Measurements from ENCODE around the gene MKLN1.
A peak's percentile ranks its signal among the peaks of the same experiment; 100 is the strongest.
"Not testable (repeated sequence)": the region's sequence is repeated elsewhere in the genome, so short reads cannot be mapped to it uniquely, and the experiment has no call there.

MKLN1 gene

DNA sequence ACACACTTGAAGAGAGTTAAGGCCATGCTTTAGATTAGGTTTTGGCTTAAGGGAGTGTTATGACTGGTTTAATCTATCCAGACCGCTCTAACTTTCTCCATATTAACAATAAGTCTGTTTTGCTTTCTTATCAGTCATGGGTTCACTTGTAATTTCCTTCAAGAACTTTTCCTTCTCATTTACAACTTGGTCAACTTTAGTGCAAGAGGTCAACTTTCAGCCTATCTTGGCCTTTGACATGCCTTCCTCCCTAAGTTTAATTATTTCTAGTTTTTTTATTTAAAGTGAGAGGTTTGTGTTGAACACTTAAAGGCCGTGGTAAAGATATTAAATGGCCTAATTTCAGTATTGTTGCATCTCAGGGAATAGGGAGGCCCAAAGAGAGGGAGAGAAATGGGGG, 75.6 kb downstream of the MKLN1 start:
- no peak for DNase-seq

DNA sequence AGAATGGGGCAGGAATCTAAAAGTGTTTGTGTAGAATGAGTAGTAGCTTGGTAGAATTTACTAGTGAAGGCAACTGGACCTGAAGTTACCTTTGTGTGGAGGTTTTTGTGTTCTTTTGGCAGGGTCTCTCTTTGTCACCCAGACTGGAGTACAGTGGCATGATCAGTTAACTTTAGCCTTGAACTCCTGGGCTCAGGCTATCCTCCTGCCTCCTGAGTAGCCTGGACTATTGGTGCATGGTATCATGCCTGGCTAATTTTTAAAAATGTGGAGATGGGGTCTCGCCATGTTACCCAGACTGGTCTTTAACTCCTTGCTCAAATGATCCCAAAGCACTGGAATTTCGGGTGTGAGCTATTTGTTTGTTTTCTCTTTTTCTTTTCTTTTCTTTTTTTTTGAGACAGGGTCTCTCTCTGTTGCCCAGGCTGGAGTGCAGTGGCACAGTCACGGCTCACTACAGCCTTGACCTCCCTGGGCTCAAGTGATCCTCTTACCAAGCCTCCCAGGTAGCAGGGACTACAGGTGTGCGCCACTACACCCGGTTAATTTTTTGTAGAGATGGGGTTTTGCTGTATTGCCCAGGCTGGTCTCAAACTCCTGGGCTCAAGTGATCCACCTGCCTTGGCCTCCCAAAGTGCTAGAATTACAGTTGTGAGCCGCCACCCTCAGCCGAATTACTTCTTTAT, 76.7 kb downstream of the MKLN1 start:
- no peak for DNase-seq

DNA sequence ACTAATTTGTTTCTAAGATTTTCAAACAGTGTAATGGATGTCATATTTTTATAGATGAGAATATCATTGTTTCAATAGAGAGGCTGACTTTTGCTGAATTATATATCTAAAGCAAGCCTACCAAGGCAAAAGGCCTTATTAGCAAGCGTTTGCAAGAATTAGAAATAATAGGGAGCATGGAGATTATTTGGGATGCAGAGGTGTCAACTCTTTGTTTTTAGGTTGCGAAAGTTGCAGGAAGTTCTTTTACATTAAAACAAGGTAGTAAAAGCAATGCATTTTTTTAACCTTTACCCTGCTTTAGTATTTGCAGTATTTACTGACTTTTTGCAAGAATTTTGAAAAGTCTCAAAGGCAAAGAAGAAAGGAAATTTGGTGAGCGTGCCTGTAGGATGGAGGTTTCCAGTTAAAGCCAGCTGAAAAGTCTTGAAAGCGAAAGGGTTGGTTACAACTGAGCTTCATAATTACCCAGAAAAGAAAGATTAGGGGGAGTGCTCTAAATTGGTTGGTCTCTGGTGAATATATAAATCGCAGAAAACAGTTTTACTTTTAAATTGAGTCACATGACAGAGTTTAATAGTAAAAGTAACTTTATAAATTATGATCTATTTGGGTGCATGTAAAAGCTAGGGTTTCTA, 81.6 kb downstream of the MKLN1 start:
- no peak for DNase-seq

DNA sequence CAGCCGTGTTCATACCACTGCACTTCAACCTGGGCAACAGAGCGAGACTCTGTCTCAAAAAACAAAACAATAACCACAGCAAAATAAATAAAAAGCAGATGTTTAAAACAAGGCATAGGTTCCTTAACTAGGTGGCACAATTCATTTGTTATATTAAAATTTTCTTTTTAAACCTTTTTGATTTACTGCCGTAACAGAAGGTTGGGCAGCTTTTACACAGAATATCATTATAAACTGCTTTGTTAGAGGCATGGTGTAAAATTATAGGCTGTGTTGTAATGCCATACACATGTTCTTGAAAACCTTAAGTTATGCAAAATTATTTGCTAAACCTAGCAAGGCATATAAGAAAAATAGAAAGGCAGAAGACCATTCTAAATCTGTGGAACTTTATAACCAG, 84.4 kb downstream of the MKLN1 start:
- no peak for DNase-seq

DNA sequence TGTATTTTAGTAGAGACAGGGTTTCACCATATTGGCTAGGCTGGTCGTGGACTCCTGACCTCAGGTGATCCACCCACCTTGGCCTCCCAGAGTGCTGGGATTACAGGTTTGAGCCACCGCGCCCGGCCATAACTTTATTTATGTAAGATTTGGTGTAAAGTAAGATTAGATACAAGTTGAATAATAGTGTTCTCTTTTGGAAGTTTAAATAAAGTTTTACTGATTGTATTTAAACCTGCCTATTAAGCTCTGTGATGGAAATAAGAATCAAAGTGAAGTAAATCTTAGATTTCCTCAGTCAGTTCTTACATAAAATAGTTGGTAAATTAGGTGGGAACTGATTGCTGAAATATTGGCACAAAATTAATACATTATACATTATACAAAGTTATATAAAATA, 86.0 kb downstream of the MKLN1 start:
- no peak for DNase-seq

DNA sequence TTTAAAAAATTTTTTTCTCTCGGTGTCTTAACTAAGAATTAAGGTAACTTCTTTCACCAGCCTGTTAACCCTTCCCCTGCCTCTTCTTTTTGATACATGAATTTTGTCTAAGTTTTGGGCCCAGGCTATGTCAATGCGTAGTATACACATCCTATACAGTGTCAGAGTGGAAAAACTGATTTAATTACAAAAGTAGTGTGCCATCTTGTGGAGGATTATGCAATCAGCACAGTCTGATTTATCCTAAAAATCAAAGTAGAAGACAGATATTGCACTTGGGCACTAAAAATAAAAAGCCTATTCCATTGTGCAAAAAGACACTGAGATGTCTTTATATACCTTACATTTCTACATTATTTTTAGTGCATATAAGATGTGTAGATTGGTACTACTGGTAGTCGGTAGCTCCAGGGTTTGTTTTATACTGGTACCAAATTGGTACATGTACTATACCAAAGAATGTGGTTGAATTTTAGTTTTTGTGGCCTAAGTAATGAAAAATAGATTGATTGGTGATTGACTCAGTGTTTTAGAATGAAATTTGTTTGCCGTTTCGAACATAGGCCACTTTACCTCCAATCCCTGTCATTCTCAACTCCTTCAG, 96.6 kb downstream of the MKLN1 start:
- DNase-seq = peak; percentile 53

DNA sequence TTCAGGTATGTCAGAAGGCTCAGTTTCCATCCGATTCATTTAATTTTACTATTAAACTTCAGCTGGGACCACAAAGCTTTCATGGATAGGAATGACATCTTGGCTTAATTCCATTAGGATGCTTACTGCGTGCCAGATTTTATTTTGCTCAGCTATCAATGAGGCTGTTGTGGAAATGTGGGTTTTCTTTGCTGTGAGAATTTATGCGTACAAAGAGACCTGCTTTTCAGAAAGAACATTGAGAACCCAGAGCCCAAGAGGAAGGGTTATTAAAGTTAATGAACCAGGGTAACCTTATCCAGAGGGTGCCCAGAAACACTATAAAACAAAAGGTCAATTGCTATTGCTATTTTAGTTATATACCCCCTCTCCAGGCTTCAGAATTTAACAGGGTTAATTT, 98.3 kb downstream of the MKLN1 start:
- no peak for DNase-seq

DNA sequence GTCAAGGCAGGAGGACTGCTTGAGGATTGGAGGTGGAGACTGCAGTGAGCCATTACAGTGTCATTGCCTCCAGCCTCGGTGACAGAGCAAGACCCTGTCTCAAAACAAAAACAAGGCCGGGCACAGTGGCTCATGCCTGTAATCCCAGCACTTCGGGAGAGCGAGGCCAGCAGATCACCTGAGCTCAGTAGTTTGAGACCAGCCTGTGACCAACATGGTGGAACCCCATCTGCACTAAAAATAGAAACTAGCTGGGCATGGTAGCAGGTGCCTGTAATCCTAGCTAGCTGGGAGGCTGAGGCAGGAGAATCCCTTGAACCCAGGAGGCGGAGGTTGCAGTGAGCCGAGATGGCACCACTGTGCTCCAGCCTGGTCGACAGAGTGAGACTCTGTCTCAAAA, 103.2 kb downstream of the MKLN1 start:
- not testable (repeated sequence) for DNase-seq

DNA sequence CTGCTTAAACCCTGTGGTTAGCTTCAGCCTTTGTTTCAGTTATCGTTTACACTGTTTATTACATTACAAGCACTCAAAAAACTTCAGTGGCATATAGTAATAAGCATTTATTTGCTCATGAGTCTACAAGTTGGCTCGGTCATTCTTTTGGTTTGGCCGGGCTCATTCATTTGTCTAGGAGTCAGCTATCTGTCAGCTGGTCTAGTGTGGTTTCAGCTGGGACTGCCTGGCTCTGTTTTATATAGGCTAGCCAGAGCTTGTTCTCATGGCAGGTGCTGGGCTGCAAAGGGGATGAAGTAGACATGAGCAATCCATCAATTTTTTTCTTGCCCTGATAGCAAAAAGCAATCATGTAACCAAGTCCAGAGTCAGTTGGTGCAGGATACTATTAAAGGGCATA, 103.6 kb downstream of the MKLN1 start:
- no peak for DNase-seq

DNA sequence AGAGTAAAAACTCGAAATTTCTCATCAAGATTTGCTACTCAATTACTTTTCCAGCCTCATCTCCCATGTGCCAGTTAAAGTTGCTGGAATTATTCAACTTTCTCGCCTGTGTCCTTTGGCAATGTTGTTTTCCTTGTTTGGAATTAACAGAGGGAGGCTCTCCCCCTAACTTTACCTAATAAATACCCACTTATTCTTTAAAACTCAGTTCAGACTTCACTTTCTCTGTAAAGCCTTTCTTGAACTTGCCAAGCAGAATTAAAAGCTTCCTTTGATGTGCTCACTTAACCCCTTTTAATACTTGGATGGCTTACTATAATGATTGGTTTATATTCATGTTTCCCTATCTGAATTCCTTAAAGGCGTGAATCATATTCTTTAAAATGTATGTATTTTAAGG, 104.1 kb downstream of the MKLN1 start:
- DNase-seq = no peak

DNA sequence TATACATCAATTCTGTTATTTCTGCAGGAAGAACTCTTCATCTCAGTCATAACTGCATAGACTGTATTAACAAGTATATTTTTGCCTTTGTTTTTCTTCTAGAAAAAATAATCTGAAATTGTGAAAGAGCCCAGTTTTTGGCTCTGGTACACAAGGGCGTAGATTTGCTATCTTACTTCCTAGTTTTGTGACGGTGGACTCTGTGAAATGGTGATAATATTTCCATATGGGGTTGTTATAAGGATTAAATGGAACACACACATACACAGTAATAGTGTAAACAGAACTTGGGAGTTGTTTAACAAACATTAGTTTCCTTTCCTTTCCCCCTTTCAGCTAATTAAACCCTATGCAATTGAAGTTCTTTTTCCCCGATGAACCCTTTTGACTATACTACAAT, 108.7 kb downstream of the MKLN1 start:
- no peak for DNase-seq

DNA sequence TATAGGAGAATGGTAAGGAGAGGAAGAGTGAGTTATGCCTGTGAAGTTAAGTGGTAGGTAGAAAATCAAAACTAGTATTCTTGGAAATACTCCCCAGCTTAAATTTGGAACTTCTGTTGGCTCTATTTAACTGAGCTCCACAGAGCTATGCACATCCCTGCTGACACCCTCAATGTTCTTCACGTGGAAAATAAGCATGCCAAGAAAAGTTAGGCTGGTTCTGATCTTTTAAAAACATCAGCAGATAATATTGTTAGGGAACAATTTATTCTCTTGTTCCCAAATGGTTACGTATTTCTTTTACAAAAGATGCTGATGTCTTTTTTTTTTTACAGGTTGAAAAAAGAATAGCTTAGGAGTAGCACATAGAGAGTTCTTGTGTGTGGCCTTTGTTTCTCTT, 111.3 kb downstream of the MKLN1 start:
- DNase-seq = no peak

DNA sequence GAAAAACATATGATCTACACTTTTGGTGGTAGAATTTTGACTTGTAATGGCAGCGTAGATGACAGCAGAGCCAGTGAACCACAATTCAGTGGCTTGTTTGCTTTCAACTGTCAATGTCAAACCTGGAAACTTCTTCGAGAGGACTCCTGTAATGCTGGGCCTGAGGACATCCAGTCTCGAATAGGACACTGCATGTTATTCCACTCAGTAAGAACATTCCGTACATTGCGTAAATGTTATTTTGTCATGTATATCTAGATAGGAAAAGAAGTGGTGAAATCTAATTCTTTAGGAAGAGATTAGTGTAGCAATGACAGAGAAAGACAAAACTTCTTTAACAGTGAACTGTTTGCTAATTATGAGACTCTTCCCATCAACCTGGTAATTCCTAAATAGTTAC, 115.8 kb downstream of the MKLN1 start:
- no peak for DNase-seq

DNA sequence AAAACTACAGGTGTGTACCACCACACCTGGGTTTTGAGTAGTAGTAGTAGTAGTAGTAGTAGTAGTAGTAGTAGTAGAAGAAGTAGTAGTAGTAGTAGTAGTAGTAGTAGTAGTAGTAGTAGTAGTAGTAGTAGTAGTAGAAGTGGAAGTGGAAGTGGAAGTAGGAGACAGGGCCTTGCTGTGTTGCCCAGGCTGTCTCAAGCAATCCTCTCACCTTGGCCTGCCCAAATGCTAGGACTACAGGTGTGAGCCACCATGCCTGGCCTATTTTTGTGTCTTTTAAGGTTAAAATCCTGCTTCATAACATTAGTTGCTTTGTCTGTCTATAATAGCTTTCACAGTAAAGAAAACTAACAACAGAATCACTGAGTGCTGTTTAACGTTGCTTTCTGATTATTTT, 117.0 kb downstream of the MKLN1 start:
- DNase-seq = no peak

DNA sequence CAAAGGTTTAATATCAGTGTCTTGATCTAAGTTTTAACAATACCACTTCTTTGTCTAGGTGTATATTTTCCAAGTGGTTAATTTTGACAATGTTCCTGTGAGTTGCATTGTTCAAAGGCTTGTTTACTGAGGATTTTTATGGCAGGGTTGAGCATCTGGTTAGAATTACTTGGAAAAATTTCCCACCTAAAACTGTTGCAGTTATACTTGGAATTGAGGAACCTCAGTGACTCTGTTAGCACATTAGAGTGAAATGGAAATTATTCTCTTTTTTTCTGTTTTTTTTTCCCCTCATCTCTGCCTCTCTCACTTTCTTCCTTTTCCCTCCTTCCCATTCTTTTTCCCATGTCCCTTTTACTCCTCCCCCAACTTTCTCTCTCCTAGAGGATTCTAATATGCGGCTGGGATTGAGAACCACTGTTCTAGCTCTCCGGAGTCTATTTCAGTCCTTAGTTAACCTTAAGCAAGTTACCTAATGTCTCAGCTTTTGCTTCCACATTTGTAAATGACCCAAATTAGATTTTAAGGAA, 121.8 kb downstream of the MKLN1 start:
- no peak for DNase-seq

DNA sequence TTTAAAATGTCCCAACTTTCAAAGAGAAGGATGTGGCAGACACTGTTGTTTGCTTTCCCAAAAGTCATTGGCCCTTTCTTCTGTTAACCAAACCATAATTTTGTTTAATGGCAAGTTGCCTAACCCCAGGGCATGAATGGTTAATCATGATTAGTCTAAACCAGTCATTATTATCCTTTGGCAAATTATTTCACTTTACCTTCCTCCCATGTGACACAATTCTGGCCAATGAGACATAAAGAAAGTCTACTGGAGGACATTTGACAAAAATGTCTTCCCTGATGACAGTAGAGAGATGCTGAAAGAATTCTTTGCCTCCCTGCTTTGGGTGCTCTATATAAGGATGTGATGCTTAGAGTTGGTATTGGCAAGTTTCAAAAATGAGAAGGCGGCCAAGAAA, 126.8 kb downstream of the MKLN1 start:
- no peak for DNase-seq

DNA sequence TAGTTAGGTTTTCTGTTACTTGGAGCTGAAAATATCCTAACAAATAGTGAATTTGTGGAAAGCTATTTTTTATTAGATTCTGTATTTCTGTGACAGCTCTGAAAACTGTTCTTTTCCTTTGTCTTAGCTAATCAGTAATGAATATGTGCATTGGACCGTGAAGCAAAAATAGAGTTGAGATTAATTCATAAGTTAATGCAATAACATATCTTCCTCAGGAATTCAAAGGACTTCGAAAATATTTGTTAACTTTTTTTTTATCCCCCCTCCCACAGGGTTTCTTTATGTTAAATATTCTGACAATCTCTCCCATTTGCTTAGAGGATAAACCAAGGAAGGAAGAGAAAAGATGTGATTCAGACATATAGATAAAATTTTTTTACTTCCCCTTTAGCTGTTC, 127.3 kb downstream of the MKLN1 start:
- no peak for DNase-seq

DNA sequence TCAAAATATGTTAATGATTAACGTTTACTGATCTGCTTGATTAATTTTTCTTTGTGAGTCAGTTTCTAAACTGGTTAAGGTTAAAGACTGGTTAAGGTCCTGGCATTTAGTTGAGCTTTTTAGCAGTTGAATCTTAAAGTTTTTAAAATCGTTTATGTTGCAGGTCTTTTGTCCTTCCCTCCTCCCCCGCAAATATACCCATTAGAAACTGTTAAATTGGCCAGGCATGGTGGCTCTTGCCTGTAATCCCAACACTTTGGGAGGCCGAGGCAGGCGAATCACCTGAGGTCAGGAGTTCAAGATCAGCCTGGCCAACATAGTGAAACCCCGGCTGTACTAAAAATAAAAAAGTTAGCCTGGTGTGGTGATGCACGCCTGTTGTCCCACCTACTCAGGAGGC, 127.9 kb downstream of the MKLN1 start:
- no peak for DNase-seq

DNA sequence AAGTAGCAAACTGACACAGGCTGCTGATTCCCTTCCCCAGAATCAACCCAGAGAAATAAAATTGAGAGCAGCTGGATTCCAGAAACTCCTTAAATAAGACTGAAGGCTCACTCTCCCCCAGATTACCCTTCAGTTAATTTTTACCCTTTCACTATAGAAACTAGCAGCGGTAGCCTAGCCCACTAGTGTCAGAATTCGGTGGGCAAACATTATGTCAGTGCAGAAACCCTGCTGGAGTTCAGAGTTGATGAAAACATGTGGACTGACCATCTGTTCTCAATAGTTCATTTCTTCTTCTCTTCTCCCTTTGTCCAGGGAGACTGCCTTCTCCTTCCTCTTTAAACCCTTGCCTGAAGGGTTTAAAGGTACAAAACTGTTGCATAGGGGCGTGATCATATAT, 128.7 kb downstream of the MKLN1 start:
- no peak for DNase-seq

DNA sequence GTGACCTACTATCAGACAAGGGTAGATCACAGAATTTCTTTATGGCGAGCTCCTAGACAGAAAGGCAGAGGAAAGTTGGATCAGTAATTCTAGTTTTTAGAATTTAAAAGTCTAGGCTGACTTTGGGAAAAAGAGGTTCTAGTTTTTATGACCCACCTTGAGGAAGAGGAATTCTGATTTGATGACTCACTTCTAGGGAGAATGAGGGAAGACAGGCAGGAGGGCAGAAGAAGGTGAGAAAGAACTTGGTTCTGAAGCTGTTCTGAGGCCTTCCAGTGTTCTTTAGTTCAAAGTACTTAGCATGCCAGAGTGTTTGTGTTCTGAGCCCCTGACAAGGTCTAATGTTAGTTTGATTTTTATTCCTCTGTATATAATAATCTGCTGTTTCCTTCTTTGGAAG, 131.6 kb downstream of the MKLN1 start:
- DNase-seq = peak; percentile 6

DNA sequence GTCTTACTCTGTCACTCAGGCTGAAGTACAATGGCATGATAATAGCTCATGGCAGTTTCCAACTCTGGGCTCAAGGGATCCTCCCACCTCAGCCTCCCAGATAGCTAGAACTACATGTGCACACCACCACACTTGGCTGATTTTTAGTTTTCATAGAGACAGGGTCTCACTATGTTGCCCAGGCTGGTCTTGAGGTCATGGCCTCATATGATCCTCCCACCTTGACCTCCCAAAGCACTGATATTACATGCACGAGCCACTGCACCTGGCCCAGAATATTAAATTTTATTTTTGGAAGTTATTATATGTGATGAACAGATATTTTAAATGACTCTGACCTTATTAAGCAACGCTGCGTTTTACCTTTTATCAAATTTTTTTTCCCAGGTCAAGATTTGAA, 134.4 kb downstream of the MKLN1 start:
- DNase-seq = no peak

DNA sequence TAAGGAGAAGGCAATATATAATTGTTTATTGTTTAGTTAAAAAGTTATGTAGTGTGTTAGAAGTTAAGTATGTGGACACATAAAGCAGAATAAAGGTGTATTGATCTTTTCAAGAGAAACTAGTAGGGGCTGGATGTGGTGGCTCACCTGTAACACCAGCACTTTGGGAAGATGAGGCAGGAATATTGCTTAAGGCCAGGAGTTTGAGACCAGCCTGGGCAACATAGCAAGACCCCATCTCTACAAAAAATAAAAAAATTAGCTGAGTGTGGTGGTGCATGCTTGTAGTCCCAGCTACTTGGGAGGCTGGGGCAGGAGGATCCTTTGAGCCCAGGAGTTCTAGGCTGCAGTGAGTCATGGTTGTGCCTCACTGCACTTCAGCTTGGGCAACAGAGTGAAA, 135.0 kb downstream of the MKLN1 start:
- DNase-seq = not testable (repeated sequence)

DNA sequence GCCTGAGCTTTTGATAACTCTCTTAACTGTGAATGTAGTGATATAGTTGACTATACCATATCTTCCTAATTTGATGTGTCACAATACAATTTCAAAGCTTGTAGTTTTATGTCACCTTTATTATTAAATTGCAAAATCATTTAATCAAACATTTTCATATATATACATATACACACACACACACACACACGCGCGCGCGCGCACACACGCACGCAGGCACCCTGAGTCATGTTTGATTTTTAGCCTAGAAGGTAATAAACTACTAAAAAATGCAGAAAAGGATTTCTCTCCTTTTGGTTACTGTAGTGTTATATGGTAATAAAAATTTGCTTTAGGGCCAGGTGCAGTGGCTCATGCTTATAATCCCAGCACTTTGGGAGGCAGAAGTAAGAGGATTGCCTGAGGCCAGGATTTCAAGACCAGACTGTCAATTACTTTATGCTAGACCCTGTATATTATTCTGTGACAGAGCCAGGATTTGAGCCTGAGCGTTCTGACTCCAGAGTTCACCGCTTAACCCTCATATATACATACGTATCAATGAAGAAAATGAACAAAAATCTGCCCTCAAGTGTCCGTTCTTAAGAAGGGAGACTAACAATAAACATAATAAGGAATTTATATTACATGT, 139.2 kb downstream of the MKLN1 start:
- no peak for DNase-seq

DNA sequence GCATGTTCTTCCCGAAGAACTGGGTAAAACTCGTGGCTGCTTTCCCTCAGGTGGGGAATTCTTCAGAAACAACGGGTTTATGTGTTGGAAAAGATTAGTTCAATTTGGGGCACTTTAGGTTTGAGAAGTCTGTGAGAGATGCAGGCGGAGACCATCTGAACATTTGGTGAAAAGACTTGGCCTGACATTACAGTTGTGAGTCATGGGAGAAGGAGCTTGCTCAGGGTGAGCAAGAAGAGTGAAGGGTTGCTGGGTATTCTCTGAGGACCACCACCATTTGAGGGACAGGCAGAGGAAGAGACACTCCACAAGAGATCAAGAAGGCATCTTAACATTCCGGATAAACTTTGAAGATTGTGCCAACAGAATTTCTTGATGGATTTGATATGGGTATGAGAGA, 140.1 kb downstream of the MKLN1 start:
- no peak for DNase-seq

Data from fibroblast of skin of right quadriceps (primary cell).